ENCODE results near the gene PIGU. TPM values are rescaled to one million over a fixed set of nuclear protein-coding genes. Genes with fewer than 3 reads are reported as not detected.

PIGU gene
- total and polyA plus RNA-seq, 9 of the 15 experiments (the other 6 are each of a cell fraction or from before 2014, with no cell fraction given) = 6.5 to 100 (median 28.1) TPM

- H2AFZ ChIP-seq (ENCODE audit: low read depth, low read length) = no peak overlapping the region
- H3K9me3 ChIP-seq (replicated peaks; ENCODE audit: control insufficient read depth, insufficient read depth, low read depth, low read length) = no peaks in the 10 kb centered on the region
- H3K36me3 ChIP-seq (ENCODE audit: control insufficient read depth, insufficient read depth, low read length) = peaks cover 22% of the 10 kb centered on the region; the same call in 2 of the 3 replicates
- peaks cover 0 to 4% of the 10 kb centered on the region in 2 experiments; a peak in 2 of 5 replicates for H3K4me1 ChIP-seq (replicated peaks in 1 of 2; ENCODE audit: control insufficient read depth in 2 of 2, insufficient read depth in 2 of 2, low read length in 2 of 2)
- H3K27me3 ChIP-seq (ENCODE audit: control insufficient read depth in 2 of 2, insufficient read depth in 2 of 2, low read length in 2 of 2) = no peaks in the 10 kb centered on the region
- ATAC-seq (no peak), FAIRE-seq (no peak), DNase-seq (ENCODE audit: extremely low read depth in 1 of 4, low spot score in 3 of 4) (no peak)
- H3K79me2 ChIP-seq (ENCODE audit: control insufficient read depth, insufficient read depth, low read length) = no peaks in the 10 kb centered on the region
- H3K9ac ChIP-seq (ENCODE audit: insufficient read depth in 1 of 2, low read depth in 2 of 2, low read length in 2 of 2) = no peak overlapping the region
- H4K20me1 ChIP-seq (replicated peaks; ENCODE audit: control insufficient read depth, insufficient read depth, low read length) = no peaks in the 10 kb centered on the region
- CTCF ChIA-PET (ENCODE audit: low intra/inter-chr PET ratio) = no interaction called here
- H3K4me2 ChIP-seq (ENCODE audit: insufficient read depth, low read length) = no peak overlapping the region
- intact Hi-C loops (cut with micrococcal nuclease) (no loop called here), in situ Hi-C loops (cut with MboI) (no loop called here)
- 78% methylated on average over 6 of the region's 6 CpGs for WGBS (ENCODE audit: insufficient coverage, low coverage, missing lambda C conversion rate)
- no peak overlapping the region for H3K4me3 ChIP-seq
- POLR2A ChIA-PET = no interaction called here
- no peak overlapping the region for H3K27ac ChIP-seq (ENCODE audit: extremely low read depth, low read depth, low read length)
- no peaks in the 10 kb centered on the region for H3K9me1 ChIP-seq (ENCODE audit: control insufficient read depth, insufficient read depth, low read length)
- no TSS peak for BruUV-seq (replicated peaks)
- TF ChIP-seq NCOA6 (IDR thresholded peaks at IDR 0.05) (no peak), PRMT5 (CRISPR knock-in tag; IDR thresholded peaks at IDR 0.05) (no peak), ETV6 (IDR thresholded peaks at IDR 0.05; ENCODE audit: borderline replicate concordance in 1 of 2, low read depth in 2 of 2, low read length in 1 of 2) (no peak), ETV6 (CRISPR knock-in tag; IDR thresholded peaks at IDR 0.05; ENCODE audit: borderline replicate concordance) (no peak), TBP (optimal IDR thresholded peaks at IDR 0.05; ENCODE audit: low read depth, low read length) (no peak), MAZ (CRISPR knock-in tag; conservative IDR thresholded peaks at IDR 0.05 in 1 of 2, IDR thresholded peaks at IDR 0.05 in 1 of 2) (no peak), ESRRA (IDR thresholded peaks at IDR 0.05; ENCODE audit: borderline replicate concordance, low read depth) (no peak), KLF16 (IDR thresholded peaks at IDR 0.05) (no peak), PCBP1 (IDR thresholded peaks at IDR 0.05; ENCODE audit: low read depth, low read length, poor library complexity, severe bottlenecking) (no peak), HDAC6 (IDR thresholded peaks at IDR 0.05; ENCODE audit: low read depth, low read length) (no peak), ZNF695 (CRISPR knock-in tag; IDR thresholded peaks at IDR 0.05) (no peak), PATZ1 (CRISPR knock-in tag; IDR thresholded peaks at IDR 0.05; ENCODE audit: borderline replicate concordance) (no peak), SRSF7 (optimal IDR thresholded peaks at IDR 0.05; ENCODE audit: low read depth, low read length) (no peak), WHSC1 (IDR thresholded peaks at IDR 0.05; ENCODE audit: low read length) (no peak)
These were observed 54.0 kb downstream of the PIGU start for GRCh38 chr20:34622821-34623451.

Data from K562 (cell line).